Thoracic aorta (tissue), 2 donors: ENCODE measurements around the gene TIMP4. TPM values are rescaled to one million over a fixed set of nuclear protein-coding genes. Genes with fewer than 3 reads are reported as not detected.

ENCODE experiments used
- ATAC-seq: fragments of 150-250 bp; one replicate; pipeline ENCODE4 v1.8.0; 2017; ENCODE audit warnings: low read depth; ENCODE audit not compliant: insufficient number of reproducible peaks, low FRiP score
- DNase-seq: peaks from one replicate; pipeline ENCODE4 v3.0.0-alpha.2; 2020; ENCODE audit warnings: low spot score
- H3K27ac ChIP-seq, 2 donors: fragments of 200-600 bp; sonication (generic); 1 replicate in 1 of 2; 2 replicates in 1 of 2; pipeline ENCODE4 v1.5.1; 2016; ENCODE audit warnings: mild to moderate bottlenecking in 2 of 2, moderate library complexity in 2 of 2
- H3K27me3 ChIP-seq: fragments of 200-600 bp; sonication (generic); replicated peaks from 2 replicates; pipeline ENCODE4 v1.6.0; 2016; ENCODE audit warnings: mild to moderate bottlenecking; ENCODE audit not compliant: insufficient read depth
- H3K36me3 ChIP-seq: fragments of 200-600 bp; sonication (generic); one replicate; pipeline ENCODE4 v1.5.1; 2016
- H3K4me1 ChIP-seq, 2 donors: fragments of 200-600 bp; sonication (generic); 1 replicate in 1 of 2; 2 replicates in 1 of 2; pipeline versions ENCODE4 v1.5.1 to v1.6.0; 2016; ENCODE audit warnings: low read depth in 2 of 2, mild to moderate bottlenecking in 1 of 2; ENCODE audit not compliant: control insufficient read depth in 1 of 2
- H3K4me3 ChIP-seq: fragments of 200-600 bp; sonication (generic); 2 replicates; pipeline ENCODE4 v1.5.1; 2016; ENCODE audit warnings: mild to moderate bottlenecking
- H3K9me3 ChIP-seq: fragments of 200-600 bp; sonication (generic); 2 replicates; pipeline ENCODE4 v1.5.1; 2016
- total RNA-seq, 2 donors: library from RNA; depleted of rRNA; stranded (reverse); fragments of >200 nt; gene quantifications; one replicate each; pipeline versions ENCODE4 v1.1.0 to v1.2.3, GENCODE V29; 2016
- TF ChIP-seq, protein P1 (sequence below): fragments of 200-600 bp; sonication (generic); IDR thresholded peaks from one replicate; pipeline ENCODE4 v1.5.1; 2019; ENCODE audit warnings: antibody characterized with exemption

The TIMP4 gene
- total RNA-seq, 2 donors from 2014 or later, result 56.7 to 73.9 TPM

DNA sequence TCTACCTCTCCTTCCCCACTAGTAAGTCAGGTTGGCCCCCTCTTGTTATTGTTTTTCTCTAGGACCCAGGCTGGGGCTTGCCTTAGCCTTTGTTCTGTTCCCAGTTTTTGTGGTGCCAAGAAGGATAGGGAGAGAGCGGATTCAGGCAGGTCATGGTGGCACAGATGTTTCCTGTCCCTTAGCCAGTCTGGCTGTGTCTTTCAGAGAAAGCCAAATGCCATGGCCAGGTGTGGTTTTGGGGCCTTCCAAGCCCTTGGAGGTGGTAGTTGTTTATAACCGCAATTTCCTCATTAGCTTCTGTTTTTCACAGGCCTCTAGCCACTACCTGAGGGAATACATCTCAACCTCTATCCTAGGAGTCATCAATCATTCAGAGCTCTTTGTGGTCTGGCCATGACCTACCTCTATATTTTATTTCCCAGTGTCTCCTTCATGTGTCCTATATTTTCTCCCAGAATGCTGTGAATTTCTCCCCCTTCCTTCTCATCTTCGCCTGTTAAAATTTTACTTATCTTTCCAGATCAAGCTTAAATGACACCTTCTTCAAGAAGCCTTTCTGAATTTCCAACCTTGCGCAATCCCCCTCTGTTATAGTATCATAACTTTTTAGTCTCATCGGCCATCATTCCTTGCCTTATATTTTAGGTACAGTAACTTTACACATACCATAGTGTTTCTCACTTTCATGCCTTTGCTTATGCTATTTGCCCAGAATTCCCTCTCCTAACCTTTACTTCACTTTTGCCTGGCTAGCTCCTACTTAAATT is 38.2 kb downstream of the TIMP4 start:
- no peak overlapping the region for H3K27ac ChIP-seq

DNA sequence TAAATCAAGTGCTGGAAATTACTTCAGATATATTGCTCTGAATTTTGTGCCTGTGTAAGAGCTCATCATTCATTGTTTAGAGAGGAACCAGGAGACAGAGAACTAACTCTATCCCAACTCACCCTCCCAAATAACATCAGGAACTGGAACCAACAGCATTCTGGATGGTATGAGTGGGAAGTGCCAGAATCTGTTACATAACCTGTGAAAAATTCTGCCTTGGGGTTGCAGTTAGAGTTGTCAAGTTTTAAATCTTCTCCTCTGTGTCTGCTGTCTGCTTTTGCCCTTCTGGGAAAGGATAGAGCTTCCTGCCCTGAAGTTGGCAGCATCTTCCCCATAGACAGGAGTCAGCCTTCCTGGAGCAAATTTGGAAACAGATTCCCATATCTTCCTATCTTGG is 41.2 kb downstream of the TIMP4 start:
- H3K27ac ChIP-seq, result no peak overlapping the region
- no peak for ATAC-seq
- H3K36me3 ChIP-seq, result no peaks in the 10 kb centered on the region
- no peaks in the 10 kb centered on the region for H3K27me3 ChIP-seq
- H3K9me3 ChIP-seq, result no peaks in the 10 kb centered on the region
- no peaks in the 10 kb centered on the region for H3K4me1 ChIP-seq
- TF ChIP-seq, protein P1, sequence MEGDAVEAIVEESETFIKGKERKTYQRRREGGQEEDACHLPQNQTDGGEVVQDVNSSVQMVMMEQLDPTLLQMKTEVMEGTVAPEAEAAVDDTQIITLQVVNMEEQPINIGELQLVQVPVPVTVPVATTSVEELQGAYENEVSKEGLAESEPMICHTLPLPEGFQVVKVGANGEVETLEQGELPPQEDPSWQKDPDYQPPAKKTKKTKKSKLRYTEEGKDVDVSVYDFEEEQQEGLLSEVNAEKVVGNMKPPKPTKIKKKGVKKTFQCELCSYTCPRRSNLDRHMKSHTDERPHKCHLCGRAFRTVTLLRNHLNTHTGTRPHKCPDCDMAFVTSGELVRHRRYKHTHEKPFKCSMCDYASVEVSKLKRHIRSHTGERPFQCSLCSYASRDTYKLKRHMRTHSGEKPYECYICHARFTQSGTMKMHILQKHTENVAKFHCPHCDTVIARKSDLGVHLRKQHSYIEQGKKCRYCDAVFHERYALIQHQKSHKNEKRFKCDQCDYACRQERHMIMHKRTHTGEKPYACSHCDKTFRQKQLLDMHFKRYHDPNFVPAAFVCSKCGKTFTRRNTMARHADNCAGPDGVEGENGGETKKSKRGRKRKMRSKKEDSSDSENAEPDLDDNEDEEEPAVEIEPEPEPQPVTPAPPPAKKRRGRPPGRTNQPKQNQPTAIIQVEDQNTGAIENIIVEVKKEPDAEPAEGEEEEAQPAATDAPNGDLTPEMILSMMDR, result no peak
- no peak overlapping the region for H3K4me3 ChIP-seq
- DNase-seq, result no peak

More for the DNA sequence above, 38.2 kb downstream of the TIMP4 start:
- TF ChIP-seq, protein P1, result no peak
- Histone ChIP-seq H3K4me3 (no peak overlapping the region), H3K27me3 (no peaks in the 10 kb centered on the region), H3K4me1 (no peaks in the 10 kb centered on the region), H3K36me3 (no peaks in the 10 kb centered on the region), H3K9me3 (no peaks in the 10 kb centered on the region)
- ATAC-seq (no peak), DNase-seq (no peak)

DNA sequence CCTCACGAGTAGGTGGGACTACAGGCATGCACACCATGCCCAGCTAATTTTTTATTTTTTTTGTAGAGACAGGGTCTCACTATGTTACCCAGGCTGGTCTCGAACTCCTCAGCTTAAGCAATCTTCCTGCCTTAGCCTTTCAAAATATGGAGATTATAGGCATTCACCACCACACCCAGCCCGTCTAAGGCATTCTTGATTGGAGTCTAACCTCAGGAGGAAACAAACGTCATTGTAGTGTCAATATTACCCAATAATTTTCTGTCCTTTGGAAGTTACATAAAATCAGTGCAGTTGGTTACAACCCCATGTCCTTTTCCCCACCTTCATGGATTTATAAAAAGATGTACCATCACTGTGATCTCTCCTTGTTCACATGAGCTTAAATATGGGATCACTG is 41.8 kb downstream of the TIMP4 start:
- no peaks in the 10 kb centered on the region for H3K4me1 ChIP-seq
- H3K36me3 ChIP-seq, result no peaks in the 10 kb centered on the region

DNA sequence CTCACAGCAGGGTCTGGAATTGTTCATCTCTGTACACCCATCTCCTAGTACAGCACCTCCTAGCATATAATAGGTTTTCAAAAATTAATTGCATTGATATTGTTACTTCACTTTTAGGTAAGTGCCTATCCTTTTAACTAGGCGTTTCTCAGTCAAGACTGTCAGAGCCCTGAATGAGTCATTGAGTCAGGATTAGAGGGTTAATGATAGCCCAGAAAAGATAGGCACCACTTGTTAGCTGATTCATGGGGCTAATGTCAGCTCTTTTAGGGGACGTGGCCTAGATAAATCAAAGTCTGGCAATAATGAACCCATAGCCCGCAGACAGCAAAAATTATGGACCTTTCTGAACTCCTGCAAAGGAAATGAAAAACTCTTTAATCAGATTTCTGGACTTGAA is 42.9 kb downstream of the TIMP4 start:
- TF ChIP-seq, protein P1, result no peak
- no peak overlapping the region for H3K4me3 ChIP-seq
- H3K9me3 ChIP-seq, result no peaks in the 10 kb centered on the region
- ATAC-seq (no peak), DNase-seq (no peak)
- H3K36me3 ChIP-seq, result no peaks in the 10 kb centered on the region
- no peaks in the 10 kb centered on the region for H3K27me3 ChIP-seq
- no peaks in the 10 kb centered on the region for H3K4me1 ChIP-seq
- H3K27ac ChIP-seq, result no peak overlapping the region

More for the DNA sequence above, 41.8 kb downstream of the TIMP4 start:
- Histone ChIP-seq H3K4me3 (no peak overlapping the region), H3K9me3 (no peaks in the 10 kb centered on the region), H3K27ac (no peak overlapping the region), H3K27me3 (no peaks in the 10 kb centered on the region)
- no peak for ATAC-seq
- no peak for DNase-seq
- TF ChIP-seq, protein P1, result no peak

DNA sequence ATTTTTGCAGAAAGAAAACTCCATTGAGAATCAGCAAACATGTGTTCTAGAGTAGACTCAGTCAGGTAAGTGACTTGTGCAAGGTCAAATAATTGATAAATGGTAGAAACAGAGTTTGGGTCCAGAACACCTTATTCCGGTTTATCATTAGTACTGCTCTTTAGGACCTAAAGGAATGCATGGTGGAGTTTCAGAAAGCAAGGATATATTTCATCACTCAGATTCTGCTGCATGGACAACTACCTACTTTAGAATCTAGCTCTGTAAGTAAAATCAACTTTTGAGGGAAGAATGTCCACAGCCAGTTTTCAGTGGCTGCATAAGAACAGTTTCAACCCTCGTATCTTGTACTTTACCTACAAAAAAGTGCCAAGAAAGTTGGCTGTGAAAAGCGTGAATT is 43.6 kb downstream of the TIMP4 start:
- TF ChIP-seq, protein P1, result no peak
- ATAC-seq, result no peak

More for the DNA sequence above, 43.6 kb downstream of the TIMP4 start:
- Histone ChIP-seq H3K27me3 (no peaks in the 10 kb centered on the region), H3K36me3 (no peaks in the 10 kb centered on the region), H3K27ac (no peak overlapping the region), H3K4me1 (no peaks in the 10 kb centered on the region), H3K4me3 (no peak overlapping the region), H3K9me3 (no peaks in the 10 kb centered on the region)
- no peak for DNase-seq
